Superior temporal gyrus (tissue), 1 donor: ENCODE measurements around the gene CDC42SE1.
"Not testable (repeated sequence)": the region's sequence is repeated elsewhere in the genome, so short reads cannot be mapped to it uniquely, and the experiment has no call there.

Experiments
- DNase-seq: peaks from one replicate; pipeline ENCODE4 v3.0.0-alpha.2; 2016; ENCODE audit errors: extremely low spot score

Gene CDC42SE1, protein sequence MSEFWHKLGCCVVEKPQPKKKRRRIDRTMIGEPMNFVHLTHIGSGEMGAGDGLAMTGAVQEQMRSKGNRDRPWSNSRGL

DNA sequence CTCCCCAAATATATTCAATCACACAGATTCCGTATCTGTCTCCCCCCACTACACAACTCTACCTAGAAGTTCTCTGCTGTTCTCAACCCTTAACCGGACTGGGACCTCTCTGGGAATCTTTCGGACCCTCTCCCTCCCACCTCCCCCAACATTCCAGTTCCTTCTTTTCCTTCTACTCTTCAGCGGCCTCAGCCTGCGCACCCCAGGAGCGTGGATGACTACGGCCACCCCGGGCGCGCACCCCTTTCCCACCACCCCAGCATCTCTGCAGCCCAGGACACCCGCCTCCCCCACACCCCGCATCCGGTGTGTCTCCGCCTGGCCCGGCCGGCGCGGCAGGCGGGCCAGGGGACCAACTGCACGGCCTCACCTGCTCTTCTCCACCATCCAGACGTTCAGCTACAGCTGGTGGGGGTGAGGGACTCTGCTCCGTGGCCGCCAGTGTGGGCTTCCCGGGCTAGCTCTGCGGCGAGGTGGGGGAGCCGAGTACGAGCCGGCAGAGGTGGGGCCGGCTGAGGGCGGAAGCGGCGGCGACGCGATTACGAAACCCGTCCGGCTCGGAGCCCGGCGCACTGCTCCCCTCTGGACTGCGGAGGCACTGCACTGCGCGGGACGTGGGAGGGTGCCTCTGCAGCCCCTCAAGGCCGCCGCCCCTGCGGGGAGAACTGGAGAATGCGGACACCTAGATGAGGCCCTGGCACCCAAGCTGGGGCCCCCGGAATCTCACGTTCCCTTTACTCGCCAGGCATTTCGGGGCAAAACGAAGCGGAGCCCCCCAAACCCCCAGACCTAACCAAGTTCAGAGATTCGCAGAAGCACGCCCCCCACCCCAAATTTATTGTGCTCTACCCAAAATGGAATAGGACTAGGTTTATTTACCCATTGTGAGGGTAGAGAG lies at the start of gene CDC42SE1:
CDC42SE1 (minus strand) TSS at position 514 of the 898 bp plus-strand sequence. CDS start 3,892 bp downstream, outside the sequence.
- peak; percentile 85 for DNase-seq

DNA sequence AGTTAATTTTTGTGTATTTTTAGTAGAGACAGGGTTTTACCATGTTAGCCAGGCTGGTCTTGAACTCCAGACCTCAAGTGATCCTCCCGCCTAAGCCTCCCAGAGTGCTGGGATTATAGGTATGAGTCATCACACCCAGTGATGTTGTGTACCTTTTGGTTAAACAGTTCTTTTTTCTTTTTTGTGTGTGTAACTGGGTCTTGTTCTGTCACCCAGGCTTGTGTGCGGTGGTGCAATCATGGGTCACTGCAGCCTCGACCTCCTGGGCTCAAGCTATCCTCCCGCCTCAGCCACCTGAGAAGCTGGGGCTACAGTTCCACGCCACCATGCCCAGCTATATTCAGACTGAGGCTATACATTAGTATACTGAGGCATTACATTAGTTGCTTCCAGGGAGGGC lies 48.9 kb upstream of the CDC42SE1 start:
- no peak for DNase-seq

DNA sequence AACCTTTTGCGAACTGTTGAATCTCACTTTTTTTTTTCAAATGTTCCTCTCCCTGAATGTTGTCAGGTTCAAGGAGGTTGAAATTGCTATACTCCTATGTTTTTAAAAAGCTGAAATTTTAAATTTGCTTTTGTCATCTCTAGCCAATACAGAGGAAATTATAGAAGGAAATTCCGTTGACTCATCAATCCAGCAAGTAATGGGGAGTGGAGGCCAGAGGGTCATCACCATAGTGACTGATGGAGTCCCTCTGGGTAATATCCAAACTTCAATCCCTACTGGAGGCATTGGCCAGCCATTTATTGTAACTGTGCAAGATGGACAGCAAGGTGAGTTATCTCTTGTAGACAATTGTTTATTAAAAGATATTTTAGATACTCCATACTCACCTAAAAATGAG lies 47.5 kb upstream of the CDC42SE1 start:
- DNase-seq, result no peak

DNA sequence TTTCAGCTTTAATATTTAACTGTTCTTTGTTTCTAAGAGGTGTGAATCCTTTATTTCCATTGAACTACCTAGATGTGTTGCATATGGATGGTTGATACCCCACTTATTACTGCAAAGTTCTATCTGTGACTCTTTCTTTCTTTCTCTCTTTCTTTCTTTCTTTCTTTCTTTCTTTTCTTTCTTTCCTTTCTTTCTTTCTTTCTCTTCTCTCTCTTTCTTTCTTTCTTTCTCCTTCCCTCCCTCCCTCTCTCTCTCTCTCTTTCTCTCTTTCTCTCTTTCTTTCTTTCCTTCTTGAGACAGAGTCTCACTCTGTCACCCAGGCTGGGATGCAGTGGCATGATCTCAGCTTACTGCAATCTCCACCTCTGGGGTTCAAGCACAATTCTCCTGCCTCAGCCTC lies 45.2 kb upstream of the CDC42SE1 start:
- no peak for DNase-seq

DNA sequence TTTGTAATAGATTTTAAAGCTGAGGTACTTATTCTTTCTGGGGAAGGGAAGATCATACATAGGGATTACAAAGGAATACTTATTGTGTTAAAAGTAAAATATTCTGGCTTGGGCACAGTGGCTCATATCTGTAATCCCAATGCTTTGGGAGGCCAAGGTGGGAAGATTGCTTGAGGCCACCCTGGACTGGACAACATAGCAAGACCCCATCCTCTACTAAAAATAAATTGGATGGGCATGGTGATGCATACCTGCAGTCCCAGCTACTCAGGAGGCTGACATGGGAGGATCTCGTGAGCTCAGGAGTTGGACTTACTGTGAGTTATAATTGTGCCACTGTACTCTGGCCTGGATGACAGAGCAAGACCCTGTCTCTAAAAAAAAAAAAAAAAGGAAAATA lies 38.7 kb upstream of the CDC42SE1 start:
- DNase-seq, result no peak

DNA sequence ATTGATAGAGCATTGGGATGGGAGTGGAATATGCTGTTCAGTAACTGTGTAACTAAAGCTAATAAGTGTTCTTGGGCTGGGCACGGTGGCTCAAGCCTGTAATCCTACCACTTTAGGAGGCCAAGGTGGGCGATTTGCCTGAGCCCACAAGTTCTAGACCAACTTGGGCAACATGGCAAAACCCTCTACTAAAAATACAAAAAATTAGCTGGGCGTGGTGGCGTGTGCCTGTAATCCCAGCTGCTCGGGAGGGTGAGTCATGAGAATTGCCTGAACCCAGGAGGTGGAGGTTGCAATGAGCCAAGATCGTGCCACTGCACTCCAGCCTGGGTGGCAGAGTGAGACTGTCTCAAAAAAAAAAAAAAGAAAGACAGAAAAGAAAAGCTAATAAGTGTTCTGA lies 38.0 kb upstream of the CDC42SE1 start:
- not testable (repeated sequence) for DNase-seq

DNA sequence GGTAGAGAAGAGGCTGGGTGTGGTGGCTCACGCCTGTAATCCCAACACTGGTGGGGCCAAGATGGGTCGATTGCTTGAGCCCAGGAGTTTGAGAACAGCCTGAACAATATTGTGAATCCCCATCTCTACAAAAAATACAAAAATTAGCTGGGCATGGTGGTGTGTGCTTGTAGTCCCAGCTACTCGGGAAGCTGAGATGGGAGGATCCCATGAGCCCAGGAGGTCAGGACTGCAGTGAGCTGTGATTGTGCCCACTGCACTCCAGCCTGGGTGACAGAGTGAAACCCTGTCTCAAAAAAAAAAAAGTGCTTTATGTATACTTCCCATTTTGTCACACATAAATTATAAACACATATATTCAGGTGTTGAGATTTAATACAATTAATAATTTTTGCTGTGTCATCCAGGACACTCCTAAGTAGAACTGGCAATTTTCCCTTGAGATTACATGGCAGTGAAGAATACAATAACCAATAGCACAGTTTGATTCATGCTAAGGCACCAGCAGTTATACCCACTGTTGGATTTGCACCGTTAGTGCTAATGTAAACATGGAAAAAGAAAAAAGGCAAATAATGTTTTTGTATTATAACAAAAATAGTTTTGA lies 26.6 kb upstream of the CDC42SE1 start:
- no peak for DNase-seq

DNA sequence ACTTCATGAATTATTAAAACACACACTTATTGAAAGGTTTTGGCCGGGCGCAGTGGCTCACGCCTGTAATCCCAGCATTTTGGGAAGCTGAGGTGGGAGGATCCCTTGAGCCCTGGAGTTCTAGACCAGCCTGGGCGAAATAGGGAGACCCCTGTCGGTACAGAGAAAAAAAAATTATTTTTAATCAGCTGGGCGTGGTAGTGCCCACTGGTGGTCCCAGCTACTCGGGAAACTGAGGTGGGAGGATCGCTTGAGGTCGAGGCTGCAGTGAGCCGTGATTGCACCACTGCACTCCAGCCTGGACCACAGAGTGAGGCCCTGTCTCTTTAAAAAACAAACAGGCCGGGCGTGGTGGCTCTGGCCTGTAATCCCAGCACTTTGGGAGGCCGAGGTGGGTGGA lies 12.8 kb upstream of the CDC42SE1 start:
- no peak for DNase-seq

DNA sequence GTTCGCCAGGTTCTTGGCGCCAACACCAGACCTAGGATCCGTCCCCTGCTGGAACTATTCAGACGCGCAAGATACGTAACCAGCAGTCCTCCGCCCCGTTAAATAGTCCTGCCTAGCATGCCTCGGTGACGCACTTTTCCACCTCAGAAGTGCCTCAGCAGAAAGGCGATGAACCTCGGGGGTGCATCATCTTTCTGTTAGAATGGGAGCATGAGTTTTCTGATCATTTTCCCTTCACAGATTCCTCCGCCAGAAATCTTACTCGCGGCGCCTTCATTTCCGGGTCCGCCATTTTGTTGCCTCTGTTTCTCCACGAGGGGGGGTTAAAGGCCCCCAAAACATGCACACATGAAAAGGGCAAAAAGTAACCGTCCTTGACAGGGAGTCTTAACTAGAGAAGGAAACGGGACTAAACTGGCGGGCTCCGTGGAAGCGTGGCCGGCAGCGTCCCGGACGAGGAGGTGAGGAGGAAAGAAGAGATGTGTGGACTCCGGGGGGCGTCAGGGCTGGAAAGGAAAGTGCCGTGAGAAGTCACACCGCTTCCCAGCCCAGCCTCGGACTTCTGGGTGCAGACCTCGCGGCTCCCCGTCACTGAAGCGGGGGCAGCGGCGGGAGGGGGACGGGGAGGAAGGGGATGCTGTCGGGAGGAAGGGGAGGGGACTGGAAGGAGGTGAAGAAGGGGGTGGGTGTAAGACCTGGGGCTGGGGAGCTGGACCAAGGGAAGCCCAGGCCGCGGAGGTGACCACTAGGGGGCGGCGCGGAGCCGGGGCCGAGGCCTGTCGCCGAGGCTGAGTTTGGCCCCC lies 11.3 kb upstream of the CDC42SE1 start, which contains the start of gene GABPB2:
GABPB2 (plus strand) TSS at position 288 of the 803 bp plus-strand sequence. CDS start 17,429 bp downstream, outside the sequence.
- DNase-seq, result peak; percentile 94

DNA sequence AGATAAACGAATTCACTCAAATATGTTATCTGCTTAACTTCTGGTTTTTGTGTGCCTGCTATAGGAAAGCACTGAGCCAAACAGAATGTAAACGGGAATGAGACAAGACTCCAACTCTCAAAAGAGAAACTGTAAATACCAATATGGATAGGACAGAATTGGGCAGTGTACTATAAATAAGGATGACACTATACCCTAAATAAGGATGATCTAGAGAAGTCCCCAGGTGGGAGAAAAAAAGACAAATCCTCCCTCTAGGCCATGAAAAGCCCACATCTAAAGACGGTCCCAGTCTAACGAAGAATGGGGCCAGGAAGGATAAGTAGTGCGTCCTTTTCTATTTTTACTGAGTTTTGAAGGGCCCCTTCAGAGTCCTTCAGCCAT lies 9.7 kb upstream of the CDC42SE1 start:
- DNase-seq, result no peak

DNA sequence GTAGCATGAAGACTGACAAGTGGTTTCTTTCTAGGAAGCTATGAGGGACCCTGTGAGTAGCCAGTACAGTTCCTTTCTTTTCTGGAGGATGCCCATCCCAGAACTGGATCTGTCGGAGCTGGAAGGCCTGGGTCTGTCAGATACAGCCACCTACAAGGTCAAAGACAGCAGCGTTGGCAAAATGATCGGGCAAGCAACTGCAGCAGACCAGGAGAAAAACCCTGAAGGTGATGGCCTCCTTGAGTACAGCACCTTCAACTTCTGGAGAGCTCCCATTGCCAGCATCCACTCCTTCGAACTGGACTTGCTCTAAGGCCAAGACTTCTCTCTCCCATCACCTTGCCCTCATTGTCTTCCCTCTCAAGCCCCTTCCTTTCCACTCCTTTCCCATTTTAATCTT lies 7.8 kb upstream of the CDC42SE1 start:
- no peak for DNase-seq

DNA sequence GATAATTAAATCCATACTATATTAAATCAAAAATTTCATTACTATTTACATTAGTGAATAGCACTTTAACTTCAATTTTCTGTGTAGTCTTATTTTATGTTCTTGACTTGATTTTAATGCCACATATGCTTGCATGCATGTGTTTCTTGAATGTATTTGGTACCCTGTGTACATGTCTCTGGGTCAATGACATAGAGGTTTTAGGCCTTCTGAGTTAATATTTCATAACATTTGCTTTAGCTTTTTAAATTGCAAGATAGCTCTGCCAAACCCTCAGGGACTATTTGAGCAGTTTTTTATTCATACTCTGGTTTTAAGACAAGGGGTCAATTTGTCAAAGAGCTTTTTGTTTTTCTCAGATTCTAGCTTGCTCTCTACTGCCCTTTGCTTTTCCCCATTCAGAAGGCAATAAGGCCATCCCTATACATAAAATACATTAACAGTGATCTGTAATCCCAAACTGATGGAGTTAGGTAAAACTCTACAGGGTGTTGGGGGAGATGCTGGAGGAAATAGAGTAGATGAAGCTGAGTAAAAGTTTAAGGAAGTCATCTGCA lies 5.7 kb upstream of the CDC42SE1 start:
- no peak for DNase-seq

DNA sequence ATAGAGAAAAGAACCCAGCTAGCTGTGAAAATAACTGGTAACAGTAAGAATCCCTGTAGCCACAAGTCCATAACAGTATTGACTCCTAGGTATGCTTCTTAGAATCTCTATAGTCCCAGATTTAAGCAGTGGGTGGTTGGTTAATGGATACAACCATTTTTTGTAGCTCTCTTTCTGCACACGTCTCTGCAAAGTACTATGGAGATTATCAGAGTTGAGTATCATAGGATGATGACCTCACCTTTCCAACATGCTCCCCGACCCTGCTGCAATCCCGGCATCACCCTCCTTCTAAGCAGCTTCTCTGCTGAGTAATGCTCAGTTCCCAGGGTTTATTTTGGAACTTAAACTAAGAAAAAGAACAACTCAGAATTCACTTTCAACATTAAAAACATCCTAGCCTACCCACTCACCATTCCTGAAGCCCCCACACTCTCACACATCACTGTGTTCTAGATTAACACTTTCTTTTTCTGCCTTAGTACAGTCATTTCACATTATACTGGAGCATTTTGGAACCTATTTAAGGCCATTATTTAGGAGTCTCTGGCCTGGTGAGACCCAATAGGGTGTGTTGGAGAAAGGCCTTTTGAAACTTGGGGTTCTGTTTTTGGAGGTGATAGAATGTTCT lies 3.4 kb upstream of the CDC42SE1 start:
- peak; percentile 19 for DNase-seq

DNA sequence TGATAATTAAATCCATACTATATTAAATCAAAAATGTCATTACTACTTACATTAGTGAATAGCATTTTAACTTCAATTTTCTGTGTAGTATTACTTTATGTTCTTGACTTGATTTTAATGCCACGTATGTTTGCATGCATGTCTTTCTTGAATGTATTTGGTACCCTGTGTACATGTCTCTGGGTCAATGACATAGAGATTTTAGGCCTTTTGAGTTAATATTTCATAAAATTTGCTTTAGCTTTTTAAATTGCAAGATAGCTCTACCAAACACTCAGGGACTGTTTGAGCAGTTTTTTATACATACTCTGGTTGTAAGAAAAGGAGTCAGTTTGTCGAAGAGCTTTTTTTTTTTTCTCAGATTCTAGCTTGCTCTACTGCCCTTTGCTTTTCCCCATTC lies 2.3 kb upstream of the CDC42SE1 start:
- DNase-seq, result peak; percentile 15

DNA sequence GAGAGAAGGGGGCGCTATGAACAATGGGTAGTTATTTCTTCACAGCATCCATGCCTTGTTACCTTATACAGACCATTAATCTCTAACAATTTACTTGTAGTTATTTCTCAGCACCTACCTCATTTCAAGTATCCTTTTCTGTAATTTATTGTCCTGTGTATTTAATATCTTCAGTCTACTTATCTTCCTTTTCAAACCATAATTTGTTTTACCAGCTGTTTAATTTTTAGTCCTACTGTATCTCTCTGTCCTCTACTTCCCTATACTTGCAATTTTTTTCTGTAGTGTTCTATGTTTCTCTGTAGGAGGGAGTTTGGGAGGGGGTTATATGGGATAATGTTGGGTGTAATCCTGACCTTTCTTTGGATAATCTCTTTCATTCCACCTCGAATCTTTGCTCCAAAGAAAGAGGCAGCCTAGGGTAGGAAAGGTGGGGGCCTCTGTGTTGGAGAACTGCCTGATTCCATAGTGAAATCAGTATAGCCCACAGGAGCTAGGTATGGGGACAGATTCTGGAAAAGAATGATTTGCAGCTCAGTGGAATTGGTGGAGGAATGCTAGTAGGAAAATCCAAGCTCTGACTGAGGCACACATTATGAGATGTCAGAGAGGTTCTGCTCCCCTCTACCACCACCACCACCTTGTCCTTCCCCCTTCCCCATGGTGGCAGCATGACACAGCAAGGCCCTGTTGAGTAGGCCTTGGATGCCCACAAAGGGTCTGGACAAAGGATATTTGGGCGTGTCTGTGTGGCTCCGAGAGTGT lies 1.4 kb upstream of the CDC42SE1 start:
- peak; percentile 63 for DNase-seq

DNA sequence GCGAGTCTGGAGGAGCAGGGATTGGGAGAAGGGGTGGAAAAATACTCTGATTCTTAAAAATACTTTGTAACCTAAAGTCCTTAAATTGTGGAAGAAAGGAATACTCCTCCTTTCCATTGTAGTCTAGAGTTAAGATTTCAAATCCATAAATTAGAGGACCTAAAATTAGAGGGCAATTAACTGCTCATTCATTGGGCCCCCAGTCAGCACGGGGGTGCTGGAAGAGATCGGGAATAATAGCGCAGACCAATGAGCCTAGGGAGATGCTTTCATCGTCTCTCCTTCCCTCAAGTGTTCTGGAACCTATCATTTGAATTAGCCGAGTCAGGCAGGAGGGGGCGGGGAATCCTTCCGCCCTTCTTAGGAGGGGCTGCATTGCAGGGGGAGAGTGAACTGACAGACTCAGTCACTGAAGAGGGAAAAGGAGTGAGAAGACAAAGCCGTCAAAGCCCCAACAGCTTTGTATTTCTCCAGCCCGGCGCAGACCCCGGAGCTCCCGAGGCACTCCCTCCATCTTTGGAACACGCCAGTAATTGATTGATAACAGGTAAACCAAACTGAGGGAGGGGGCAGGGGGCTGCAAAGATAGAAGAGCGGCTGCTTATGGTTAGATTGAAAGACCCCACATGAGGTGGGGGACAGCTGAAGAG lies 710 bp upstream of the CDC42SE1 start, which contains the start of gene MLLT11:
MLLT11 (plus strand) TSS at position 391 of the 650 bp plus-strand sequence. CDS start 6,828 bp downstream, outside the sequence.
- DNase-seq, result peak; percentile 86

DNA sequence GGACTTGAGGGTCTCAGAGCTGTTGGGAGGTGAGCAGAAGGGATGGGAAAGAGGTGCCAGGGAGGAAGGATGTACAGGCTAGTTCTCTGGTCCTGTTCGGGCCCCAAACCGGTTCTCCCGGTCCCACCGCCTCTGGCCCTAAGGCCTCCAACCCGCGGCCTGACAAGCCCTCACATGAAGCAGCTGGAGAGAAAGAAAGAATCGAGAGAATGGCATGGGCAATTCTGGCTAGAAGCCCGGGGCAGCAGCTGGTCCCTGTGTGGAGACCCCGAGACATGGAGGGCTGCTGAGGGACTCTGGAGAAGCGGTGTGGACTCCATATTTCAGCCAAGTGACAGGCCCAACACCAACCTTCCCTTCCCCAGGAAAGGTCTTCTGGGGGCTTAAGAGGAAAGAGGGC lies 730 bp downstream of the CDC42SE1 start:
- peak; percentile 18 for DNase-seq

DNA sequence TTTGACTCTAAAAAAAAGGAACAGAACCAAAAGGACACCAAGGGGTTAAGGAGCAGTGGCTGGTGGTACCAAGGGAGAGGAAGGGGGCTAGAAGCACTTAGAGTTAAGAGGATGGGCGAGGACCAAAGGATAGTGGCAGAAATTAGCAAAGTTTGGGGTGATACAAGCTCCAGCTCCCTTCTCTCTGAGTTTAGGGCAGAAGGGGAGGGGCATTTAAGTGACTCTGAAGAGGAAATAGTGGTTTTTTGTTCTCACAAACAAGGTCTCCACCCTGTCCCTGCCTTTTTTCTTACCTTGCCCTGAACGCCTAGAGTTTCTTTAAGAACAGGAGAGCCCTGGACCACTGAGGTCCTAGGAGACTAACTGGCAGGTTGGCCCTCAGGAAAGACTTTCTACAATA lies 3.3 kb downstream of the CDC42SE1 start:
- no peak for DNase-seq

DNA sequence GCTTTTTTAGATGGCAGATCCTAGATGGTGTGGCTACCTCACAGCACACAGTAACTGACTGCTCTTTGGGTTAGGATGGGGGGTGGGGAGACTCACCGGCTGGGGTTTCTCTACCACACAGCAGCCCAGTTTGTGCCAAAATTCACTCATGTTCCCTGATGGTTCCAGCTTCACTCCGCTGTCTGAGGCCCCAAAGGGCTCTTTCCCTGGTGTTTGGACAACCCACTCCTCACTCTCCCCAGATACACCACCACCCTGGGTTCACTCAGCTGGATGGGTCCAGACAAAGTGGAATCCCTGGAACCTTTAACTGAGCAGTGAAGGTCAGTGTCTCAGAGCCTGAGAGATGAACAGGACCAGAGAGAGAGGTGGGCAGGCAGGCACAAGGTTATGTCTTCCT lies 3.8 kb downstream of the CDC42SE1 start:
- DNase-seq, result no peak
